Heart left ventricle (tissue), 13 donors: ENCODE results near the gene INSM2.

ENCODE experiments used
- CTCF ChIP-seq, 12 donors: fragments of 200-600 bp; sonication (generic) in 4 of 12; IDR thresholded peaks; one replicate each; pipeline versions ENCODE4 v1.5.0 to v1.8.0; 2018 to 2022; ENCODE audit warnings: antibody characterized with exemption in 12 of 12, mild to moderate bottlenecking in 5 of 12
- POLR2A ChIP-seq, 2 donors: fragments of 450-650 bp; IDR thresholded peaks; one replicate each; pipeline ENCODE4 v1.6.1; 2017; ENCODE audit warnings: antibody characterized with exemption in 2 of 2, mild to moderate bottlenecking in 2 of 2, moderate library complexity in 2 of 2
- donor health status: ischemic (EF 13 %, LVEDD 7.1; RV severe dilation, severe dysfunction).
- donor health status: DM: no; HTN: yes; CAD: no.
- donor health status: DM: no; HTN: no; CAD: no.
- donor health status: ischemic (EF 25% LVEDD 6.9; RV normal size, moderate dysfunction).
- donor health status: ischemic (EF 25% LVEDD 5.7; RV mildly dilated, moderate dysfunction).
- donor health status: ischemic (EF 35%, LVEDD 5.7; RV mildly dilated, moderate dysfunction).
- donor health status: nonischemic (EF 11% LVEDD 7.7; RV severe dilation, severe dysfunction).
- donor health status: DM: yes; HTN: yes; CAD: no.
- donor health status: PGD.
- donor health status: ischemic (EF 29% LVEDD 5.4; RV normal size, mild dysfunction).
- donor health status: nonischemic (EF 23%, LVEDD 6.1; RV moderate dilation, normal function).

- no peak for TF ChIP-seq POLR2A (IDR thresholded peaks at IDR 0.05)
- TF ChIP-seq CTCF (IDR thresholded peaks at IDR 0.05): no peak
These were observed 38.7 kb upstream of the INSM2 start for GRCh38 chr14:35495278-35495677.
